Mammary epithelial cell (primary cell): Measurements from ENCODE around the gene CLCNKB.

Experiments
- EZH2 ChIP-seq: IDR thresholded peaks from 2 replicates; pipeline ENCODE4 v1.6.1; 2012; ENCODE audit warnings: low read length, inconsistent platforms, borderline replicate concordance
- TF ChIP-seq, protein P1 (sequence below), 2 donors: IDR thresholded peaks in 1 of 2; conservative IDR thresholded peaks in 1 of 2; 2 replicates each; pipeline ENCODE4 v1.5.1; 2011 to 2012; ENCODE audit warnings: inconsistent platforms in 2 of 2, low read length in 2 of 2, mild to moderate bottlenecking in 2 of 2, control low read depth in 1 of 2, low read depth in 1 of 2; ENCODE audit not compliant: insufficient read depth in 1 of 2; ENCODE audit errors: extremely low read depth in 1 of 2

DNA sequence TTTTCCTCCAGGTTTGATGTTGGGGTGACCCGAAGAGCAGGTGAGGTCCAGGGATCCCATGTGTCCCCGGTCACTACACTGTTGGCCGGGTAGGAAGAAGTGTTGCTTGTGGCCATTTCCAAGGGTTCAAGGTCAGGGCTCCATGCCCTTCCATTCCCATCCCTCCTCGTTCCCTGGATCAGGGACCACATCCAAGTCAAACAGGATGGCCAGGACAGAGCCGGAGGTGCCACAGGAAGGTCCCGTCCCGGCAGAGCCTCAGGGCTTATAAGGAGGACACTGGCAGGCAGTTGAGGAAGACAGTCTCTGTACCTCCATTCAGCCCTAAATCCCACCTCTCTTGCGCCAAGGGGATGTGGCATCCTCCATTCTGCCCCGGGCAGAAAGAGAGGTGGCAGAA lies 51.9 kb downstream of the CLCNKB start:
- TF ChIP-seq, protein P1, sequence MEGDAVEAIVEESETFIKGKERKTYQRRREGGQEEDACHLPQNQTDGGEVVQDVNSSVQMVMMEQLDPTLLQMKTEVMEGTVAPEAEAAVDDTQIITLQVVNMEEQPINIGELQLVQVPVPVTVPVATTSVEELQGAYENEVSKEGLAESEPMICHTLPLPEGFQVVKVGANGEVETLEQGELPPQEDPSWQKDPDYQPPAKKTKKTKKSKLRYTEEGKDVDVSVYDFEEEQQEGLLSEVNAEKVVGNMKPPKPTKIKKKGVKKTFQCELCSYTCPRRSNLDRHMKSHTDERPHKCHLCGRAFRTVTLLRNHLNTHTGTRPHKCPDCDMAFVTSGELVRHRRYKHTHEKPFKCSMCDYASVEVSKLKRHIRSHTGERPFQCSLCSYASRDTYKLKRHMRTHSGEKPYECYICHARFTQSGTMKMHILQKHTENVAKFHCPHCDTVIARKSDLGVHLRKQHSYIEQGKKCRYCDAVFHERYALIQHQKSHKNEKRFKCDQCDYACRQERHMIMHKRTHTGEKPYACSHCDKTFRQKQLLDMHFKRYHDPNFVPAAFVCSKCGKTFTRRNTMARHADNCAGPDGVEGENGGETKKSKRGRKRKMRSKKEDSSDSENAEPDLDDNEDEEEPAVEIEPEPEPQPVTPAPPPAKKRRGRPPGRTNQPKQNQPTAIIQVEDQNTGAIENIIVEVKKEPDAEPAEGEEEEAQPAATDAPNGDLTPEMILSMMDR (conservative IDR thresholded peaks at IDR 0.05 in 1 of 2, IDR thresholded peaks at IDR 0.05 in 1 of 2; ENCODE audit: extremely low read depth in 1 of 2, insufficient read depth in 1 of 2, low read depth in 1 of 2, low read length in 2 of 2), result no peak
- no peak for TF ChIP-seq EZH2
